Measurements from ENCODE around the gene KTI12.

Gene KTI12

DNA sequence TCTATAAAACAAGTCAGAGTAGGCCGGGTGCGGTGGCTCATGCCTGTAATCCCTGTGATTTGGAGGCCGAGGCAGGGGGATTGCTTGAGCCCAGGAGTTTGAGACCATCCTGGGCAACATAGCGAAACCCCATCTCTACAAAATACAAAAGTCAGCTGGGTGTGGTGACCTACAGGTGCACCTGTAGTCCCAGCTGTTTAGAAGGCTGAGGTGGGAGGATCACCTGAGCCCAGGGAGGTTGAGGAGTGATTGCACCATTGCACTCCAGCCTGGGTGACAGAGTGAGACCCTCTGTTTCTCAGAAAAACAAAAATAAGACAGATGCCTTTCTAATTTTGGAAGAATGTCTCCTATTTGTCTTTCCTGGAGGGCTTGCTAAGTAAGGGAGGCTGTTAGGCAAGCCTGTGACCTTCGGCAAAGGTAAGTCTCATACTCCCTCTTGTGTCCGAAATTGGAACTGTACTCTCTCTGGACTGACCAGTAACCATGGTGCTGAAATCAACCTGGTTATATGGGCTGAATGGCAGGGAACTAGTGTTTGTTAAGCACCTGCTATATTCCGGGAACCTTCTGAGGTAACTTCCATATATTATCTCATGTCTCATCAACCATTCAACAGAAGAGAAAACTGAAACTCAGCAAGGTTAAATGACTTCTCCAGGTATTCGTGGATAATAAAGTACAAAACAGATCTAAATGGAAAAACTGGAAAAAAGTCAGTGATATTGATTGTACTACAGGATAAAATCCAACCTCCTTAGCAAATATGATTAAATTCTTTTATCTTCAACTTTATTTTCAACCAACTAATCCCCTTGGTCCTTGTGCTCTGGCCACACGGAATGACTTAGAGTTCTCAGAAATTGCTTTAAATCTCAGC is 31.3 kb downstream of the KTI12 start:
- TF ChIP-seq, protein P1, sequence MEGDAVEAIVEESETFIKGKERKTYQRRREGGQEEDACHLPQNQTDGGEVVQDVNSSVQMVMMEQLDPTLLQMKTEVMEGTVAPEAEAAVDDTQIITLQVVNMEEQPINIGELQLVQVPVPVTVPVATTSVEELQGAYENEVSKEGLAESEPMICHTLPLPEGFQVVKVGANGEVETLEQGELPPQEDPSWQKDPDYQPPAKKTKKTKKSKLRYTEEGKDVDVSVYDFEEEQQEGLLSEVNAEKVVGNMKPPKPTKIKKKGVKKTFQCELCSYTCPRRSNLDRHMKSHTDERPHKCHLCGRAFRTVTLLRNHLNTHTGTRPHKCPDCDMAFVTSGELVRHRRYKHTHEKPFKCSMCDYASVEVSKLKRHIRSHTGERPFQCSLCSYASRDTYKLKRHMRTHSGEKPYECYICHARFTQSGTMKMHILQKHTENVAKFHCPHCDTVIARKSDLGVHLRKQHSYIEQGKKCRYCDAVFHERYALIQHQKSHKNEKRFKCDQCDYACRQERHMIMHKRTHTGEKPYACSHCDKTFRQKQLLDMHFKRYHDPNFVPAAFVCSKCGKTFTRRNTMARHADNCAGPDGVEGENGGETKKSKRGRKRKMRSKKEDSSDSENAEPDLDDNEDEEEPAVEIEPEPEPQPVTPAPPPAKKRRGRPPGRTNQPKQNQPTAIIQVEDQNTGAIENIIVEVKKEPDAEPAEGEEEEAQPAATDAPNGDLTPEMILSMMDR (IDR thresholded peaks at IDR 0.05; ENCODE audit: insufficient read depth, low read depth, low read length, missing control alignments): peak; percentile 94
- H3K4me3 ChIP-seq (ENCODE audit: low read length): no peak overlapping the region
- peak; percentile 93 for DNase-seq (ENCODE audit: low read depth)

GRCh38 chr1:51998701-51999100 is 34.9 kb downstream of the KTI12 start:
- peak; percentile 79 for DNase-seq (ENCODE audit: low read depth)
- TF ChIP-seq, protein P1 (IDR thresholded peaks at IDR 0.05; ENCODE audit: insufficient read depth, low read depth, low read length, missing control alignments): no peak
- H3K4me3 ChIP-seq (ENCODE audit: low read length): no peak overlapping the region

- DNase-seq (ENCODE audit: low read depth): no peak
- TF ChIP-seq, protein P1 (IDR thresholded peaks at IDR 0.05; ENCODE audit: insufficient read depth, low read depth, low read length, missing control alignments): no peak
- no peak overlapping the region for H3K4me3 ChIP-seq (ENCODE audit: low read length)
Observed at GRCh38 chr1:51997974-51998382, 35.6 kb downstream of the KTI12 start.

- TF ChIP-seq, protein P1 (IDR thresholded peaks at IDR 0.05; ENCODE audit: insufficient read depth, low read depth, low read length, missing control alignments): no peak
- peak within 1 kb of the TSS; percentile 35 for H3K4me3 ChIP-seq (ENCODE audit: low read length)
- DNase-seq (ENCODE audit: low read depth): peak; percentile 73
Observed at GRCh38 chr1:51990478-51990965, 43.1 kb downstream of the KTI12 start, which contains the start of gene RAB3B. RAB3B (minus strand) TSS chr1:51990700; CDS start chr1:51977117, 13,583 bp downstream.

DNA sequence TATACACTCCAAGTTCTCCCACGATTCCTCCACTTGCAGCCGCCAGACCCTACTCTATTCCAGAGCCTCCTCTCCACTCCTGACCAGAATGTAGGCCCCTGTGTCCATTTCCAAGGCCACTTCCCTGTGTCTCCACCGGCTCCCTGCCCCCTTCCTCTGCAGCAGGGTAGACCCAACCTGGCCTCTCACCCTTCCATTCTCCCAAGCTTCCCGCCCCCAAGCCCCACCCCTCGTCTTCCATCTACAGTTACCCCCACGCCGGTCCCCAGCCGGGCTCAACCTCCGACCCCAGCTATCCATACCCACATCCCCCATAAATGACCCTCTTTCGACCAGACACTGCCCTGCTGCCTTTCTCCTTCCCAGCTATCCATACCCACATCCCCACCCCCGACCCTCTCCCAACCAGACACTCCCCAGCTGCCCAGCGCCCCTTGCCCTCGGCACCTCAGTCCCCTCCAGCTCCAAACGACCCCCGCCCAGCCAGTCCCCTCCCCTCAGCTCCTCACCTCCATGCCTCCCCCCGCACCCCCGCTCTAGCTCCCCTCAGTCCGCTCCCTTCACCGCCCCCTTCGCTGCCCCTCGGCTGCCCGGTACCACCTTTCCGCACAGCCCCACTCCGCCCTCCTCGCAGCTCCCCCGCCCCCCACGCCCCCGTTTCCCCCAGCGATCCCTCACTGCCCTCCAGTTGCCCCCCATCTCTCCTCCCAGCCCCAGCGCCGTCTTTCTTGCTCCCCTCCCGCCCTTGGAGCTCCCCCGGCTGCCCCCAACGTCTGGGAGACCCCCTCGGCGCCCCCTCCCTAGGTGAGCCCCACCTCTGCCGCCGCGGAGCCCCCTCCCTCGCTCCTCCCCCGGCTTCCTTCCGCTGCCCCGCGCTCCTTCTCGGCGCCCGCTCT is 43.8 kb downstream of the KTI12 start:
- no peak for DNase-seq (ENCODE audit: low read depth)
- peak overlapping the region; percentile 35 for H3K4me3 ChIP-seq (ENCODE audit: low read length)
- TF ChIP-seq, protein P1 (IDR thresholded peaks at IDR 0.05; ENCODE audit: insufficient read depth, low read depth, low read length, missing control alignments): no peak

GRCh38 chr1:51988254-51988653 is 45.4 kb downstream of the KTI12 start:
- H3K4me3 ChIP-seq (ENCODE audit: low read length): no peak overlapping the region
- TF ChIP-seq, protein P1 (IDR thresholded peaks at IDR 0.05; ENCODE audit: insufficient read depth, low read depth, low read length, missing control alignments): no peak
- DNase-seq (ENCODE audit: low read depth): no peak
